ENCODE measurements around the gene BCAN.

BCAN gene

DNA sequence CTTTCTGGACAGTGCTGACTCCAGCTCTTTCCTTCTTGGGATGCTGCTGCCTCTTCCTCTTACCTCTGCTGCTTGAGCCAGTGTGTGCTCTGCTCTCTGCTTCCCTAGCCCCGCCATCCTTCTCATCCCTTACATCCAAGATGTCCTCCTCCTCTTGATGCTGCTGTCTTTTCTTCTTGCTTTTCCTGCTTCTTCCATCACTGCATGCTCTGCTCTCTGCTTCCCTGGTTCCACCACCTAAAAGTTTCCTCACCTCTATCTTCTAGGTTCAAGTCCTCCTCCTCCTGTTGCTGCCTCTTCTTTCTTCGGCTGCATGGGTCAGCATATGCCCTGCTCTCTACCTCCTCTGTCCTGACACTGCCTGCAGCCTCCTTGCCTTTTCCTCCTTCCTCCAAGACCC is 46.9 kb upstream of the BCAN start:
- ChIA-PET POLR2A (no interaction called here), CTCF (interaction anchor here (1.1 to 4.5 kb wide), 8 partner anchors 9 to 32 kb away, joined by 3 to 51 read pairs (median 6); partner anchors contain the start of gene GPATCH4)
- DNase-seq (ENCODE audit: low read depth, low spot score): no peak
- TF ChIP-seq CTCF (IDR thresholded peaks at IDR 0.05; ENCODE audit: insufficient read depth, low read length, missing control alignments): no peak
- H3K4me3 ChIP-seq (ENCODE audit: low read depth, low read length): no peak overlapping the region

- H3K4me3 ChIP-seq (ENCODE audit: low read depth, low read length): no peak overlapping the region
- no peak for TF ChIP-seq CTCF (IDR thresholded peaks at IDR 0.05; ENCODE audit: insufficient read depth, low read length, missing control alignments)
- CTCF ChIA-PET: interaction anchor here (0.6 to 1.5 kb wide), 5 partner anchors 12 to 206 kb away, joined by 3 to 6 read pairs (median 5); no protein-coding TSS in a partner anchor
- no peak for DNase-seq (ENCODE audit: low read depth, low spot score)
- POLR2A ChIA-PET: no interaction called here
These were observed 45.5 kb upstream of the BCAN start for GRCh38 chr1:156596426-156596825.

GRCh38 chr1:156598125-156598524 is 43.8 kb upstream of the BCAN start:
- no peak for TF ChIP-seq CTCF (IDR thresholded peaks at IDR 0.05; ENCODE audit: insufficient read depth, low read length, missing control alignments)
- no peak for DNase-seq (ENCODE audit: low read depth, low spot score)
- ChIA-PET POLR2A (interaction anchor here (0.7 kb wide), 1 partner anchor 95 kb away, joined by 4 read pairs; no protein-coding TSS in a partner anchor), CTCF (interaction anchor here (1.0 to 6.4 kb wide), 6 partner anchors 10 to 212 kb away, joined by 3 to 25 read pairs (median 6); no protein-coding TSS in a partner anchor)
- no peak overlapping the region for H3K4me3 ChIP-seq (ENCODE audit: low read depth, low read length)

DNA sequence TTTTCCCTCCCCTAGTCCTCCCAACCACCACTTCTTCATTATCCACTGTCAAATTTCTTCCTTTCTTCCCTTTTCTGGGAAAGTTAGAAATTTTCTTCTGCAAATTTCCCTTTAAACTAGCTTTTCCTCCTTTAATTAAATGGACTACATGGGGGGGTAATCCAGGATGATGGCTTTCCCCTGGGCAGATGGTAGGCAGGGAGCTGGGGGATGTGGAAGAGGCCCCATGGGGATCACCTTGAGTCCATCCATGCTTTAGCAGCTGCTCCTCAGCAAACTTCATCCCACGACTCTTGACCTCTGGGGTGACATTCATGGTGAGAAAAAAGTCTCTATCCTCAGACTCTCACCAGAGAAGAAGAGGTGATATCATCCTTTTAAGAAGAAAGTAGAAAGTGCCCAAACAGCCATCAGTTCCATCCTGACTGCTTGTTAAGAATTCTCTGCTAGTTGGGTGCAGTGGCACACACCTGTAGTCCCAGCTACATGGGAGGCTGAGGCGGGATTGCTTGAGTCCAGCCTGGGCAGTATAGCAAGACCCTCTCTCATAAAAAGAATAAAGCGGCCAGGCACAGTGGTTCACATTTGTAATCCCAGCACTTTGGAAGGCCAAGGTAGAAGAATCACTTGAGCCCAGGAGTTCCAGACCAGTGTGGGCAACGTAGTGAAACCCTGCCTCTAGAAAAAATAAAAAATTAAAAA is 43.0 kb upstream of the BCAN start:
- CTCF ChIA-PET: interaction anchor here (0.7 to 6.4 kb wide), 8 partner anchors 10 to 213 kb away, joined by 3 to 25 read pairs (median 4); no protein-coding TSS in a partner anchor
- no peak overlapping the region for H3K4me3 ChIP-seq (ENCODE audit: low read depth, low read length)
- DNase-seq (ENCODE audit: low read depth, low spot score): no peak
- POLR2A ChIA-PET: no interaction called here
- no peak for TF ChIP-seq CTCF (IDR thresholded peaks at IDR 0.05; ENCODE audit: insufficient read depth, low read length, missing control alignments)

GRCh38 chr1:156599811-156600210 is 42.1 kb upstream of the BCAN start:
- ChIA-PET CTCF (interaction anchor here (0.7 to 6.4 kb wide), 9 partner anchors 9 to 154 kb away, joined by 3 to 25 read pairs (median 3); no protein-coding TSS in a partner anchor), POLR2A (interaction anchor here (1.2 kb wide), 1 partner anchor 8 kb away, joined by 6 read pairs; the partner anchor contains the start of gene NAXE)
- no peak for TF ChIP-seq CTCF (IDR thresholded peaks at IDR 0.05; ENCODE audit: insufficient read depth, low read length, missing control alignments)
- no peak overlapping the region for H3K4me3 ChIP-seq (ENCODE audit: low read depth, low read length)
- no peak for DNase-seq (ENCODE audit: low read depth, low spot score)

- peak overlapping the region; percentile 89 for H3K4me3 ChIP-seq (ENCODE audit: low read depth, low read length)
- CTCF ChIA-PET: interaction anchor here (0.6 to 6.4 kb wide), 11 partner anchors 8 to 215 kb away, joined by 3 to 51 read pairs (median 3); partner anchors contain the start of gene NAXE
- no peak for DNase-seq (ENCODE audit: low read depth, low spot score)
- no peak for TF ChIP-seq CTCF (IDR thresholded peaks at IDR 0.05; ENCODE audit: insufficient read depth, low read length, missing control alignments)
- POLR2A ChIA-PET: interaction anchor here (1.2 kb wide), 1 partner anchor 9 kb away, joined by 6 read pairs; the partner anchor contains the start of gene NAXE
These were observed 41.2 kb upstream of the BCAN start for GRCh38 chr1:156600733-156601121.

All from AG04449 (cell line).